ENCODE results near the gene LPAR1.

DNA sequence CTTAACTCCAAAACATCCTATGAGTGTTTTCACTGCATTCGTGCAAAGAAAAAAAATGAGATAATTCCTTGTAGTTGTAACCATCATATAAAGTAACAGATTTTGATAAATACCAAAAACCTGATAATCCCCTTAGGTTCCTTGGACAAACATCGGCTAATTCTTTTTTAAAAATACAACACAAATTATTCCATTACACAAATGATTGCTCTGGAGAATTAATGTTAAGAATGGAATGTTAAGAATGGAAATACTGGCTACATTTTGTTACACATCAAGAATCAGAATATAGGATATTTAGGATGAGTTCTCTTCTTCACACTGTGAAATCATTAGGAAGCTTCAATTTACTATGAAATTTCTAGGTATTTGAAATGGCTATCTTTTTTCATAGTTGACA lies 139.4 kb downstream of the LPAR1 start:
- TF ChIP-seq, protein P1, sequence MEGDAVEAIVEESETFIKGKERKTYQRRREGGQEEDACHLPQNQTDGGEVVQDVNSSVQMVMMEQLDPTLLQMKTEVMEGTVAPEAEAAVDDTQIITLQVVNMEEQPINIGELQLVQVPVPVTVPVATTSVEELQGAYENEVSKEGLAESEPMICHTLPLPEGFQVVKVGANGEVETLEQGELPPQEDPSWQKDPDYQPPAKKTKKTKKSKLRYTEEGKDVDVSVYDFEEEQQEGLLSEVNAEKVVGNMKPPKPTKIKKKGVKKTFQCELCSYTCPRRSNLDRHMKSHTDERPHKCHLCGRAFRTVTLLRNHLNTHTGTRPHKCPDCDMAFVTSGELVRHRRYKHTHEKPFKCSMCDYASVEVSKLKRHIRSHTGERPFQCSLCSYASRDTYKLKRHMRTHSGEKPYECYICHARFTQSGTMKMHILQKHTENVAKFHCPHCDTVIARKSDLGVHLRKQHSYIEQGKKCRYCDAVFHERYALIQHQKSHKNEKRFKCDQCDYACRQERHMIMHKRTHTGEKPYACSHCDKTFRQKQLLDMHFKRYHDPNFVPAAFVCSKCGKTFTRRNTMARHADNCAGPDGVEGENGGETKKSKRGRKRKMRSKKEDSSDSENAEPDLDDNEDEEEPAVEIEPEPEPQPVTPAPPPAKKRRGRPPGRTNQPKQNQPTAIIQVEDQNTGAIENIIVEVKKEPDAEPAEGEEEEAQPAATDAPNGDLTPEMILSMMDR (conservative IDR thresholded peaks at IDR 0.05) = no peak
- TF ChIP-seq ZFX (IDR thresholded peaks at IDR 0.05) = no peak
